Renal pelvis (tissue), 4 donors: ENCODE data around the gene RGS6. TPM values are rescaled to one million over a fixed set of nuclear protein-coding genes. Genes with fewer than 3 reads are reported as not detected.

Experiments used
- DNase-seq: peaks from one replicate; pipeline ENCODE4 v3.0.0-alpha.2; 2013
- polyA plus RNA-seq, 3 donors: library from polyadenylated mRNA; unstranded; fragments of 120-200 nt; gene quantifications; one replicate each; pipeline ENCODE4 v1.2.1, GENCODE V29; 2013; ENCODE audit not compliant: insufficient read length in 3 of 3

Gene RGS6
- polyA plus RNA-seq, 3 donors, result 0.62 to 2.0 (median 0.93) TPM

DNA sequence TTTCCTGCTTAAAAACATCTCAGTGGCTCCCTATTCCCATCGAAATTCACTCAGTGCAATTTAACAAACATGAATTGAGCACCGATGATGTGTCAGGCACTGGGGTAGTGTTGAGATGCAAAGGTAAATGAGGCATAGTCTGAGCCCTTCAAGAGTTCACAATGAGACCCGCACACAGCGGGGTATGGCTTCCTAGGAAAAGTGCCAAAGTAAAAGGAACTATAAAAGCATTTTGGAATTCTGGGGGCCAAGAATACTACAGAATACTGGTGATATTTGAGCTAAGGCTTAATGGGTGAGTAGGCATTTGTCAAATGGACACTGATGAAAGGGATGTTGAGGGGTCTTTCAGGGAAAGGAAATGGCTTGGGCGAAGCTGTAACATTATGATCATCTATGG is 646.3 kb downstream of the RGS6 start:
- no peak for DNase-seq

GRCh38 chr14:72582582-72582981 is 650.4 kb downstream of the RGS6 start:
- DNase-seq, result no peak

GRCh38 chr14:72583316-72584272 is 651.4 kb downstream of the RGS6 start:
- no peak for DNase-seq

- DNase-seq, result no peak
Measured at GRCh38 chr14:72588521-72588920, 656.3 kb downstream of the RGS6 start.

- DNase-seq, result no peak
Measured at GRCh38 chr14:72589652-72590051, 657.4 kb downstream of the RGS6 start.

DNA sequence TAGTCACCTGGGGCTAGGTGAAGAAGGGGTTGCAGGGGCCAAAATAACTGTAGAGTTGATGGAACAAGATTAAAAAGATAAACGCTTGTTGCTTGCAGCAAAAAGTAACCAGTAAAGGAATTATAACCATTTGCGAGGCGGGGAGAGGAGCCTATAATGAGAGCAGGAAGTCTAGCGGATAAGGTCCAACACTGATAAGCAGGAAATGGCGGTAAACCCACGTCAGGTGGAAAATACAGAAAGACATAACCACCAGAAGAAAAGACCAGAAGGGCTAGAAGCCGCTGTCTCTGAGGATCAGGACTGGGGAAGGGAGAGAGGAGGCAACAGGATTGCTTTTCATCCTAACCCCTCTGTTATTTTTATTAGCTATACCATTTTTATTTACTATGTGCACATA is 658.3 kb downstream of the RGS6 start:
- no peak for DNase-seq

- no peak for DNase-seq
Measured at GRCh38 chr14:72591391-72591790, 659.2 kb downstream of the RGS6 start.

DNA sequence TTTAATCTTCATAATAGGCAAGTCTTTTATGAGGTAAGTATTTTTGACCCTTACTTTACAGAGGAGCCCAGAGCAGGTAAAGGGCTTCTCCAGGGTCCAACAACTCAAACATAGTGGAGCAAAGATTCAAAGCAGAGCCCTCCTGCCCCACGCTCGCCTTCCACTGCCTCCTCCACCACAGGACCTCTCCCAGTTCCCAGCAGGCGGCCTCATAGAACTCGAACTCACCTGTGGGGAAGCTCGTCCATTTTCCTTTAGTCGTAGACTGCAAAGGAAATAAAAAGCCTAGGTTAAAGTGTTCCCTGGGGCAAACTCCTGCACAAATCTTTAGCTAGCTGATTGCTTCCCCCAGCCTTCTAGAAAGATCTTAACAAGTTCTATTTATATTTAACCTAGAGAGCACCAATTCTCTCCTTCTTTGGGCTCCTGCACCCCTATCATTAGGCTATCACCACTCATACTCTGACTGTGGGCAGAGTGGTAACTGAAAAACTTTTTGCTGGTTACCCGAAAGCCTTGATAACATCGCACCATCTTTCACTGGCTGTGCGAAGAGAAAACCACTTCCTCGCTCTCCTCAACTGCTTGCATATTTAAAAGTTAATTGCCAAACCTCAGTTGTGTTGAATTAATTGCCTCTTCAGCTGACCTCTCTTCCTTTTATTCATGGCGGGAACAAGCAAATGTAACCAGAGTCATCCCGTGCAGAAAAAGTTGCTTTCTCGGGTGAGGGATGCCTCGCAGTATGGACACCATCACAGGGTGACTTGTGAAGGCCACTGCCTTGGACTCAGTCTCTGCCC is 662.1 kb downstream of the RGS6 start:
- no peak for DNase-seq

- no peak for DNase-seq
Measured at GRCh38 chr14:72595152-72595862, 663.1 kb downstream of the RGS6 start.

DNA sequence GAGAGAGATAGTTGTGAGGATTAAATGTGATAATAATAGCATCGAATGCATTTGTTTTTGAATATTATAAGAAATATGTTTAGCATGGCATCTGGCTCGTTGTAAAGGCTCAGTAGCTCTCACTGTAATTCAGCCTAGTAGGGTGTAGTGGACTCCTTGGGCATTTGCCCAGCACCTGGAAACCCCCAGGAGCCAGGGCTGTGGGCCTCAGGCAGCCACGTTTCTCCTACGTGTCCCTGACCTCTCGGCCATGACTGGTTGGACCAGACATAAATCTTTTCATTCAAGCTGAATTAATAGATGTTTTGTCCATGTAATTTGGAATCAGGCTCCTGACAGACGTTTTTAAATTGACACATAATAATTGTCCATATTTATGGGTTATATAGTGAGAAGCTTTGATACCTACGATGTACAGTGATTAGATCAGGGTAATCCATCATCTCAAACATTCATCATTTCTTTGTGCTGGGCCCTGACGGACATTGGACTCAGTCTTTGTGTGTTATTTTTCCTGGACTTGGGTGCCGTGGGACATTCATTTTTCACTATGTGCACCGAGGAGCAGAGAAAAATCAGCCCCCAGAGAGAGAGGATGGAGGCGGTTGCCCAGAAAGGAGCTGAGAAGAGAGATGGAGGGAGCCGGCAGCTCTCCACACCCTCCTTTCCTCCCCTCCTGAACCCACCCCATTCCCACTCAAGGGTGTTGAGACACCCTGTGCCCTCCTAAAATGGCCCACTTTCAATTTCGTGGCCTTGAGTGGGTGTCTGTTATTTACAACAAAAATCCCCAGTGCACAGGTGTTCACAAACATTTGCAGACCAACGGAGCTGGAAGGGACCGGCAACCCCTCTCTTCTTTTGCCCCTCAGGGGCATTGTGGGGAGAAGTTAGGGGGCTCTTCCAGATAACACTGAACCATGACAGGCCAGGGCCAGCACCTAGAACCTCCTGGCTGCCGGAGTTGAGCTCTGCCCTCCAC is 665.3 kb downstream of the RGS6 start:
- DNase-seq, result no peak

GRCh38 chr14:72598306-72598705 is 666.1 kb downstream of the RGS6 start:
- DNase-seq, result no peak

DNA sequence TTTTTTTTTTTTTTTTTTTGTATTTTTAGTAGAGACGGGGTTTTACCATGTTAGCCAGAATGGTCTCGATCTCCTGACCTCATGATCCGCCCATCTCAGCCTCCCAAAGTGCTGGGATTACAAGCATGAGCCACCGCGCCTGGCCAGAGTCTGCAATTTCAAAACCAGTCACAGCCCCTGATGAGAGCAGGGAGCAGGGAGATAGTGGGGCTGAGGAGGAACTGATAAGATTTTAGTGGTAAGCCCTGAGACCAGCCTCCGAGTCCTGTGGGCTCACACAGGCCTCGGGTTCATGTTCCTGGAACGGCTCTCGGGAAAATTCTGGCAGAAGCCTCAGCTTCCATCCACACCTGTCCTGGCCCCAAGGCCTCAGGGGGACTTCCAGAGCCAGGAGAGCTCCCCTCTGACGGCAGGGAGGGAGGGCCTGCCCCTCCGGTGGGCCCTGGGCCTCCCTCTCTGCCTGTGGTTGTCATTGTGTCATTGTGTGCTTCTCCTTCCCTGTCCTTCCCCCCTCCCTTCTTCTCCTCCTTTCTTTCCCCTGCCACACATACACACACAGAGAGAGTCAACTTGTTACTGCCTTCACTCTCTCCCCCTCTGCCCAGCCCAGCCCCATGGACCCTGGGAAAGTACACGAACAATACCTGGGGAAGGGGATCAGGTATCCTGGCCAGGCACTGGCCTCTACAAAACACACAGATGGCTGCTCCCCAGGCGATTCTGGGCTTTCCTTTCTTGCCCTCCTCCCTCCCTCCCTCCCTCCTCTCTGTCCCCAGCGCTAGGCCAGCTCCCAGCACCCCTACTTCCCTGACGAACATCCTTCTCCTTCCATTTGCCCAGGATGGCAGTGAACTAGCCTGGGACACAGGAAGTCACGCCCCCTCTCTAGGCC is 667.6 kb downstream of the RGS6 start:
- DNase-seq, result no peak

DNA sequence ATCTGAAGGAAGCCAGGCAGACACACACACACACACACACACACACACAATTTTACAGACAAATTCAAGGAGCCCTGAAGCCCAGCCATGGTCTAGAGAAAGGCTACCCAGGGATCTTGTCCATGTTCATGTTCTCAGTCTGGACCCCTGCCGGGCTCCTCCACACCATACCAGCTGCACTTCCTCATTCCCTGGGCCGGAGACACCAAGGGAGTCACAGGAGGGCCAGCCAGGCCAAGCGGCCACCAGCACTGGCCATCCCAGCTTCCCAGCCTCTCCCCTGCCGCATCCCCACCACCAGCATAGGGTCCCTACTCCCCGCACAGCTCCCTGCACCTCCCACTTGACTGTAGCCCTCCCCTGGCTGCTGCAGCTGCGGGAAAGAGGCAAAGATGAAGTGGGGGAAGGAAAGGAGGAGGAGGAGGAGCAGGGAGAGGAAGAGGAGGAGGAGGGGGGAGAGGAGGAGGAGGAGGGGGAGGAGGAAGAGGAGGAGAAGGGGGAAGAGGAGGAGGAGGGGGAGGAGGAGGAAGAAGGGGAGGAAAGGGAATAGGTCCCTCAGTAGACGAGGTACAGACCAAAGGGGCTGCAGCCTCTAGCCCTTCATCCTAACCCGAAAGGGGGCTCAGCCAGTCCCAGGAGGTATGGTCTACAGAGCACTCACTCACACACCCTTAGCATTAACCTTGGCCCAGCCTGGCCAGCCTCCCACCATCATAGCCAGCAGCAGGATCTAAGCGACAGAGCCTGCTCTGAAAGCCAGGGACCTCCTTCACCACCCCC is 668.5 kb downstream of the RGS6 start:
- no peak for DNase-seq

DNA sequence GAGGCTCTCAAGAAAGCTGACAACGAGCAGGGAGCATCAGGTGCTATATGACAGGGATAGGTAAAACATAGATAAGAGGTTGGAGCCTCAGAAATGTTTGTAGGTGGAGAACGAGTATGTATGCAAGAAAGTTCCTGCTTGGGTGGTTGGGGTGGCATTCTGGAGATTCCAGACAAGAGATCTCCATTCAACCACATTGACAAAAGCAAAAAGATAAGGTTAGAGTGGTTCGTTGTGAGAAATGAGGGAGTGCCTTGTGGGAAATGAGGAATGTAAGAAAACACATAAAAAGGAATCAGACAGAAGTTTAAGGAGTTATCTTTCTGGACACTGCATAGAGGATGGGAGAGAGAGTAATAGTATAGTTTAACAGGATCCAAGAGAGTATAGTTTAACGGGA is 671.4 kb downstream of the RGS6 start:
- DNase-seq, result no peak

DNA sequence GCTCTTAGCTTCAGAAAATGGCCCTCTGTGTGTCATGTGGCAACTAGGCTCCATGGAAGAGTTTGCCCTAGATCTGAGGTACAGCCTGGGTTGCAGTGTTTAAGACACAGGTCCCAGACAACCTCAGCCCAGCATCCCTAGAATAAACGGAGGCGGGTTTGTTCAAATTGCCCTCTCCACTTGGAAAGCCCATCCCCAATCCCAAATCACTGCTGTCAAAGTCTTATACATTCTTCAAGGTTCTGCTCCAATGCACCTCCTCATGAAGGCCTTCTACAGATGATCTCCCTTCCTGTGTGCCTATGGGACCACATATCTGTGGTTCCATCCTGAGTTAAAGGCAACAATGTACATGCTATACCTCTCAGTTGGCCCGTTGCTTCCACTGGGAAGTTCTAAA is 671.9 kb downstream of the RGS6 start:
- DNase-seq, result no peak

DNA sequence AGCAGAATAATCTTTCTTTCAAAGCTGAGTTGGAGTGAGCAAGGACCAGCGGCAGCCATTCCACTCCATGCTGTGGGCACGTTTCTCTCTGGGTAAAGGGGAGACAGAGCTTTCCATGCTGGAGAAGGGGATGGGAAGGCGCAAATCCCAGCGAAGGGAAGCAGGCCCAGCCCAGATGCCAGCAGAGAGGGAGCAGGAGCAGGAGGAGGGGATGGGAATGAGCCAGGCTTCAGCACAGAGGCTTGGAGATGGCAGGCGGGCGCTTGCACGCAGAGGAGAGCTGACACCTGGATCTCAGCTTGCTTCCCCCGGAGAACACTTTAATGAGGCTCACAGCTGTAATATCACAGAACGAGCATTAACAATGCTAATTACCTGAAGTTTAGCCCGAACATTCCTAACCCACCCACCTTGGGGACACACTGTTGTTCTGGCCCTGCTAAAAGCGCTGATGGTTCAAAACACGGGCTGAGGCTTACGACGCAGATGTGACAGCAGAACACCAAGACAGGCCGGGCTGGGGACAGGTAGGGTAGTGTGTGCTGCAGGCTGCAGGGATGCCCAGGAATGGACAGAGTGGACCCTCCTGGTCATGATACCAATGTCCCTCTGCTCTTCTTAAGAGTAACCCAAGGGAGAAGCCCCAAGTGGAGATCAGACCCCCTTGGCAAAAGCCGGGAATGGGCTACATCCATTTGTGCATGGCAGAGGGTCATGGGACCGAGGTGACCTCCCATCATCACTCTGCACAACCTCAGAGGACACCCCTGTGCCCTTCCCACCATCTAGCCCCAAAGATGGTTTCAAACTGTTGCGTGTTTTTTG is 673.1 kb downstream of the RGS6 start:
- no peak for DNase-seq

DNA sequence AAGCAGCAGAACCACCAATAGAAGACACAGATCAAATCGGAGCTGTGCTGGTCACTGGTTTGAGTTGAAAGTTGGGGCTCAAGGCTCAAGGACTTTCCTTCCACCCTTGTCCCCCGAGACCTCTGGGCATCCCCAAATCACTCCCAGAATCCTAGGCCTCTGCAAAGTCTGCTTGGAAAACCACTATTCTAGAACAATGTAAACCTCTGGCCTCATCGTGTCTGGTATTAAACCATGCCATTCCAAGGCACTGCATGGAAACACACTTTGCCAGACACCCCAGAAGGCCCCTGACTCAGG is 673.6 kb downstream of the RGS6 start:
- DNase-seq, result no peak

- DNase-seq, result no peak
Measured at GRCh38 chr14:72606879-72607278, 674.6 kb downstream of the RGS6 start.
